Measurements from ENCODE around the gene SIRPA. TPM values are rescaled to one million over a fixed set of nuclear protein-coding genes. Genes with fewer than 3 reads are reported as not detected.

Gene SIRPA
- total and polyA plus RNA-seq, 4 donors: 16.6 to 123 (median 52.6) TPM

GRCh38 chr20:1943275-1944002 is 48.2 kb downstream of the SIRPA start:
- H3K9ac ChIP-seq (ENCODE audit: insufficient read depth in 1 of 2, low read length in 2 of 2): no peak overlapping the region
- peaks cover 0 to 3% (median 0%) of the 10 kb centered on the region in 4 donors for H3K9me3 ChIP-seq (ENCODE audit: control insufficient read depth in 4 of 4, insufficient read depth in 3 of 4, low read length in 3 of 4)
- no peak overlapping the region for H3K27ac ChIP-seq (ENCODE audit: low read depth in 1 of 2, low read length in 1 of 2)
- H3K36me3 ChIP-seq (ENCODE audit: control insufficient read depth in 4 of 4, insufficient read depth in 4 of 4, low read length in 4 of 4): peaks cover 0 to 3% (median 0%) of the 10 kb centered on the region in 4 donors
- DNase-seq (no peak), ATAC-seq (ENCODE audit: insufficient read depth, low FRiP score) (no peak)
- peaks cover 0 to 51% (median 36%) of the 10 kb centered on the region in 3 donors for H3K27me3 ChIP-seq (ENCODE audit: control insufficient read depth in 3 of 3, insufficient read depth in 3 of 3, low read length in 2 of 3)
- peaks cover 0 to 10% (median 0%) of the 10 kb centered on the region in 5 donors for H3K4me1 ChIP-seq (ENCODE audit: control insufficient read depth in 5 of 5, insufficient read depth in 5 of 5, low read length in 5 of 5)
- no peak overlapping the region for H3K4me3 ChIP-seq
- TF ChIP-seq, protein P1, sequence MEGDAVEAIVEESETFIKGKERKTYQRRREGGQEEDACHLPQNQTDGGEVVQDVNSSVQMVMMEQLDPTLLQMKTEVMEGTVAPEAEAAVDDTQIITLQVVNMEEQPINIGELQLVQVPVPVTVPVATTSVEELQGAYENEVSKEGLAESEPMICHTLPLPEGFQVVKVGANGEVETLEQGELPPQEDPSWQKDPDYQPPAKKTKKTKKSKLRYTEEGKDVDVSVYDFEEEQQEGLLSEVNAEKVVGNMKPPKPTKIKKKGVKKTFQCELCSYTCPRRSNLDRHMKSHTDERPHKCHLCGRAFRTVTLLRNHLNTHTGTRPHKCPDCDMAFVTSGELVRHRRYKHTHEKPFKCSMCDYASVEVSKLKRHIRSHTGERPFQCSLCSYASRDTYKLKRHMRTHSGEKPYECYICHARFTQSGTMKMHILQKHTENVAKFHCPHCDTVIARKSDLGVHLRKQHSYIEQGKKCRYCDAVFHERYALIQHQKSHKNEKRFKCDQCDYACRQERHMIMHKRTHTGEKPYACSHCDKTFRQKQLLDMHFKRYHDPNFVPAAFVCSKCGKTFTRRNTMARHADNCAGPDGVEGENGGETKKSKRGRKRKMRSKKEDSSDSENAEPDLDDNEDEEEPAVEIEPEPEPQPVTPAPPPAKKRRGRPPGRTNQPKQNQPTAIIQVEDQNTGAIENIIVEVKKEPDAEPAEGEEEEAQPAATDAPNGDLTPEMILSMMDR (IDR thresholded peaks at IDR 0.05; ENCODE audit: control extremely low read depth, extremely low read depth): no peak
- 75 to 82% methylated on average over 8 of the region's 8 CpGs for WGBS, 2 donors

GRCh38 chr20:1944345-1945091 is 49.3 kb downstream of the SIRPA start:
- H3K4me1 ChIP-seq (ENCODE audit: control insufficient read depth in 5 of 5, insufficient read depth in 5 of 5, low read length in 5 of 5): peaks cover 0 to 10% (median 0%) of the 10 kb centered on the region in 5 donors
- WGBS, 2 donors: 69 to 70% methylated on average over 6 of the region's 6 CpGs
- DNase-seq: no peak
- peaks cover 0 to 51% (median 36%) of the 10 kb centered on the region in 3 donors for H3K27me3 ChIP-seq (ENCODE audit: control insufficient read depth in 3 of 3, insufficient read depth in 3 of 3, low read length in 2 of 3)
- H3K4me3 ChIP-seq: no peak overlapping the region
- peaks cover 0 to 3% (median 0%) of the 10 kb centered on the region in 4 donors for H3K9me3 ChIP-seq (ENCODE audit: control insufficient read depth in 4 of 4, insufficient read depth in 3 of 4, low read length in 3 of 4)
- TF ChIP-seq, protein P1 (IDR thresholded peaks at IDR 0.05; ENCODE audit: control extremely low read depth, extremely low read depth): no peak
- ATAC-seq (ENCODE audit: insufficient read depth, low FRiP score): no peak
- no peak overlapping the region for H3K9ac ChIP-seq (ENCODE audit: insufficient read depth in 1 of 2, low read length in 2 of 2)
- no peaks in the 10 kb centered on the region for H3K36me3 ChIP-seq (ENCODE audit: control insufficient read depth in 4 of 4, insufficient read depth in 4 of 4, low read length in 4 of 4)
- H3K27ac ChIP-seq (ENCODE audit: low read depth in 1 of 2, low read length in 1 of 2): peak overlapping the region in 1 of 2 donors; percentile 81

- WGBS, 2 donors: 26 to 56% methylated on average over 9 of the region's 9 CpGs
Observed at GRCh38 chr20:1945134-1945618, 50.0 kb downstream of the SIRPA start.

More at GRCh38 chr20:1945134-1945618, 50.0 kb downstream of the SIRPA start:
- H3K27me3 ChIP-seq (ENCODE audit: control insufficient read depth in 3 of 3, insufficient read depth in 3 of 3, low read length in 2 of 3): peaks cover 0 to 57% (median 36%) of the 10 kb centered on the region in 3 donors
- TF ChIP-seq, protein P1 (IDR thresholded peaks at IDR 0.05; ENCODE audit: control extremely low read depth, extremely low read depth): no peak
- H3K36me3 ChIP-seq (ENCODE audit: control insufficient read depth in 4 of 4, insufficient read depth in 4 of 4, low read length in 4 of 4): no peaks in the 10 kb centered on the region
- H3K4me1 ChIP-seq (ENCODE audit: control insufficient read depth in 5 of 5, insufficient read depth in 5 of 5, low read length in 5 of 5): peaks cover 0 to 10% (median 0%) of the 10 kb centered on the region in 5 donors
- H3K27ac ChIP-seq (ENCODE audit: low read depth in 1 of 2, low read length in 1 of 2): peak overlapping the region in 1 of 2 donors; percentile 82
- H3K4me3 ChIP-seq: no peak overlapping the region
- H3K9me3 ChIP-seq (ENCODE audit: control insufficient read depth in 4 of 4, insufficient read depth in 3 of 4, low read length in 3 of 4): peaks cover 0 to 3% (median 0%) of the 10 kb centered on the region in 4 donors
- ATAC-seq (ENCODE audit: insufficient read depth, low FRiP score) (peak; percentile 20), DNase-seq (peak in 1 of 3 donors; percentile 13)
- H3K9ac ChIP-seq (ENCODE audit: insufficient read depth in 1 of 2, low read length in 2 of 2): no peak overlapping the region

Data from lung (tissue), 12 donors.